DMS153 treated with DMSO at 0.1 percent for 48 hours (cell line): ENCODE results near the gene CEMP1.
A peak's percentile ranks its signal among the peaks of the same experiment; 100 is the strongest.

Source experiments
- DNase-seq: peaks from one replicate; lab custom pipeline; 2025; ENCODE audit not compliant: unreplicated experiment; lab: John Stamatoyannopoulos, UW

The CEMP1 gene

GRCh38 chr16:2505695-2506094, 25.5 kb downstream of the CEMP1 start:
- no peak for DNase-seq

GRCh38 chr16:2501946-2502895, 29.0 kb downstream of the CEMP1 start:
- no peak for DNase-seq

GRCh38 chr16:2500918-2501750, 30.1 kb downstream of the CEMP1 start:
- peak; percentile 33 for DNase-seq

GRCh38 chr16:2500430-2500917, 30.7 kb downstream of the CEMP1 start:
- no peak for DNase-seq

- DNase-seq = no peak
Observed at GRCh38 chr16:2499890-2500429, 31.2 kb downstream of the CEMP1 start.

GRCh38 chr16:2499454-2499853, 31.8 kb downstream of the CEMP1 start:
- no peak for DNase-seq

- no peak for DNase-seq
Observed at GRCh38 chr16:2498531-2499253, 32.5 kb downstream of the CEMP1 start.

- no peak for DNase-seq
Observed at GRCh38 chr16:2497695-2498484, 33.3 kb downstream of the CEMP1 start.

GRCh38 chr16:2497116-2497630, 34.0 kb downstream of the CEMP1 start:
- no peak for DNase-seq

- no peak for DNase-seq
Observed at GRCh38 chr16:2496223-2497115, 34.7 kb downstream of the CEMP1 start.

GRCh38 chr16:2495041-2495440, 36.2 kb downstream of the CEMP1 start:
- no peak for DNase-seq

- DNase-seq = no peak
Observed at GRCh38 chr16:2494616-2495015, 36.6 kb downstream of the CEMP1 start.

- DNase-seq = no peak
Observed at GRCh38 chr16:2493605-2494004, 37.6 kb downstream of the CEMP1 start.

GRCh38 chr16:2492292-2492691, 38.9 kb downstream of the CEMP1 start:
- no peak for DNase-seq

GRCh38 chr16:2490190-2491105, 40.8 kb downstream of the CEMP1 start:
- no peak for DNase-seq

GRCh38 chr16:2489581-2489980, 41.6 kb downstream of the CEMP1 start:
- no peak for DNase-seq

- DNase-seq = no peak
Observed at GRCh38 chr16:2487903-2488531, 43.2 kb downstream of the CEMP1 start.
